Limb (tissue), 2 donors: ENCODE measurements around the gene SLC14A1.

Experiments used
- DNase-seq, 2 donors: peaks; one replicate each; pipeline ENCODE4 v3.0.0-alpha.2; 2016; ENCODE audit errors: extremely low spot score in 2 of 2

SLC14A1 gene

GRCh38 chr18:45793264-45793965, 69.4 kb downstream of the SLC14A1 start:
- no peak for DNase-seq

GRCh38 chr18:45801416-45802004, 77.5 kb downstream of the SLC14A1 start:
- DNase-seq: no peak
